DLD1 (cell line): ENCODE measurements around the gene C2orf49.

Experiments
- in situ Hi-C: cut with HindIII; loops from 2 replicates; pipeline ENCODE4 v1.10.0; 2017; ENCODE audit warnings: low sequenced_read_pairs

C2orf49 gene

DNA sequence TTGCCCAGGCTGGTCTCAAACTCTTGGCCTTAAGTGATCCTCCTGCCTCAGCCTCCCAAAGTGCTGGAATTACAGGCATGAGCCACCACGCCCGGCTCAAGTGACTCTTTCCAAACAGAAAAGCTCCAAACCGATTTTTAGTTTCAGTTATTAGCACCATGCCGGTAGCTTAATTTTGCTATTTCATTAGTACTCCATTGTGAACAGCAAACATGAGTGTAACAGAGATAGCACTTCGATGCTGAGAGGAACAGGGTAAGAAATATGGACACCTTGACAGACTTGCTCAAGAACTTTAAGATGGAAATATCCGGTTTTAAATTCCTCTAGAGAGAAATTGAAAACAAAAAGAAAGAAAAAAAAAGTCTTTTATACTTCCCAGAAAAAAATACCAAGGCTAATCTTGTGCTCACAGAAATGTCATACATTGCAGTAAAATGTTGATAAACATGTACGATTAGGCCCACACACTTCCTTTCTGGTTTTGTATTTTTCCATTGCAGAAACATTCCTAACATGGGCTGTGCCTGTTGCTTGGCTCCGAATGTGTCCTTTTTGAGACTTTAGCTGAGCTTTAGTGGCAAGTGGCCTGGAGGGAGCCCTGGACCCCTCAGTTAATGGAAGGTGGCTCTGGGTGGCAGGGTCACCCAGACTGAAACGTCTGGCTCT lies 43.2 kb downstream of the C2orf49 start:
- in situ Hi-C loops = no loop called here

DNA sequence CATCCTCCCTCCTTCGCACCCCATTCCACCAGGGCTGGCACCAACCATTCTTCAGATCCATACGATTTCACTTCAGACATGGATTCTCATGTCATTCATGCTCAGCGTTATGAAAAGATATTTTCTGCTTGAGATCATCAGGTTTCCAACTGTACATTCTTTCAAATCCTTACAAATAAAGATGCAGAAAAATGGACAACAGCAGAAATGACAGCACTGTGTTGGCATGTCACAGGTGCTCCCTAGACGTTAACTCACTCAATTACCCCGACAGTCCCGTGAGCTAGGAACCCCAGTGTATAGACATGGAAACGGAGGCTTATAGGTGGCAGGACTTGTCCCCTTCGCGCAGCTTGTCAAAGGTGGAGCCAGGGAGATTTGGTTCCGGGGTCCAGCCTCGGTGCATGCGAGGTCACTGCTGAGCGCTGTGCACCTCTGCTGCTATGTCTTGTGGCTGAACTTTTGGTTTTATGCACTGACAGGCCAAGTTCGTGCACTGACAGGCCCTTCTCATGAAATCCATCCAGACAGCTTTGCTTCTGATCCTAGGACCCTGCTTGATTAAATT lies 43.8 kb downstream of the C2orf49 start:
- in situ Hi-C loops = no loop called here

DNA sequence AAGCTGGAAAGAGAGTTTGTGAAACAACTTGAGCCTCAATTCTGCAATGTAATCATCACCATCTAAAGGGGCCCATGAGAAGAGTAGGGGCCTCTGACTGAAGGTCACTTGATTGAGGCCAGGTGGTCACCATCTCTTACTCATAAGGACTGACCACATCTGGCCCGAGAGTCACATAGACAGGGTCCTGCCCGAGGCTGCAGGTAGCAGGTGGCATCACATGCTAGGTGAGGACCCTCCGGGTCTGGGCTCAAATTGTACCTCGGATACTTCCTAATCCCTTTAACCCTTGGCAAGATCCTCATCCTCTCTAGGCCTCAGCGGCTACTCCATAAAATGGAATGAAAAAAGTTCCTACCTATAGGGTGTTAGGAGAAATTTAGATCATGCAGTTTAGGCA lies 44.8 kb downstream of the C2orf49 start:
- in situ Hi-C loops = no loop called here

DNA sequence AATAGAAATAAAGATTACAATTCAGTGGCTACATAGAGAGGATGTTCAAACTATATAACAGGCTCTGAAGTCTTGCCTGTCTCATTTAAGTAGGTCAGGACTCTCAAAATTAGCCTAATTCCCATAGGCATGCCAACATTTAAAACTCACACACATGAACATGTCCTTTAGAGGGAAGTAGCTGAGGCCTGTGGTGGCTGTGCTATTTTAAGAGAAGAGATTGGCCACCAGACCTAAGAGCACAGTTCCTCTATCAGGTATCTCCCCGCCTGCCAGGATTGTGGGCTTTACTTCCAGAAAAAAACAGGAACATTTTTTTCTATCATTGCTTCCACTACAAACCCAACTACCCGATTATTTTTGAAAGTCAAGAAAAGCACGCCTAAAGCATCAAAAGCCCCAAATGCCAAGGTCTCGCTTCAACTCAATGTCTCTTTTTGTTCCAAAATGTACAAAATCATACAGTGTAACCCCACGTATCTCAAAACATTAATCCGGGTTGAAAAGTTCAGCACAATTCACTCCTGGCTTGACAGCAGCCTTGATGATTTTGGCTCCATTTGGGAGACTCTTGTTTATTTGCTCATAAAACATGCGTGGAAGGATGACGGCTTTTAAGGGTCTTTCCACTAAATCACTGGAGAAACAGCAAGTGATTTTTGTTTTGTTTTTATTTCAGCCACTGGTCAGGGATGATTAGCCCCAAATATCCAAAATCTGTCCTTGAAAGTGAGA lies 46.3 kb downstream of the C2orf49 start:
- in situ Hi-C loops = no loop called here

DNA sequence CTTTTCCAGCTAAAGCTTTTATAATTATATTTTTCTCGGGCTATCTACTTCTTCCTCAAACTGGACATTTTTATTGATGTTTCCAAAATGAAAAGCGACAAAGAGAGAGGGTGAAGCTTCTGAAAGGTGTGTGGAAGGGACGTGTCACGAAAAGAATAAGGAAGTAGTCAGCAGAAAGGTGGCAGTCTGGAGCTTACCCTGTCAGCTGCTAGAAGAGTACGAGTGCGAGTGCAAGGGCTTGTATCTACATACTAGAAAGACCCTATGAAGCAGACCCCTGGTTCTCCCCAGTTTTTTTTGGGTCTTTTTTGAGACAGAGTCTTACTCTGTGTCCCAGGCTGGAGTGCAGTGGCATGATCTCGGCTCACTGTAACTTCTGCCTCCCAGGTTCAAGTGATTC lies 46.9 kb downstream of the C2orf49 start:
- in situ Hi-C loops = no loop called here

DNA sequence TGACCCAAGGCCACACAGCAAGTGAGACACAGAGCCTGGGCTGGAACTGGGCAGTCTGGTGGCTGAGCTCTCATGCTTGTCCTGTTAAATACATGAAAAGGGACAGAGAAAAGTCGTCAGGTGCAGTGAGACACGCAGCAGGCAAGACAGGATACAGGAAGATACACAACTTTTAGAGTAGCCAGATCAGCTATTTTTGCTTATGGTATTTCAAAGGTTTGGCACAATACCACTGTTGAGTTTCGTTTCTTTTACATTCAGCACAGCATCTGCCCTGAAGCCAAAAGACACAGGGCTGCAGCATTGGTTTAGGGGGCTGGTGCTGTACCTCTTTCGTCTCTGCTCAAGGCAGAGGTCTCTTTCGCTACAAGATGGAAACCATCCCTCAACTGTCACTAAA lies 47.5 kb downstream of the C2orf49 start:
- in situ Hi-C loops = no loop called here

DNA sequence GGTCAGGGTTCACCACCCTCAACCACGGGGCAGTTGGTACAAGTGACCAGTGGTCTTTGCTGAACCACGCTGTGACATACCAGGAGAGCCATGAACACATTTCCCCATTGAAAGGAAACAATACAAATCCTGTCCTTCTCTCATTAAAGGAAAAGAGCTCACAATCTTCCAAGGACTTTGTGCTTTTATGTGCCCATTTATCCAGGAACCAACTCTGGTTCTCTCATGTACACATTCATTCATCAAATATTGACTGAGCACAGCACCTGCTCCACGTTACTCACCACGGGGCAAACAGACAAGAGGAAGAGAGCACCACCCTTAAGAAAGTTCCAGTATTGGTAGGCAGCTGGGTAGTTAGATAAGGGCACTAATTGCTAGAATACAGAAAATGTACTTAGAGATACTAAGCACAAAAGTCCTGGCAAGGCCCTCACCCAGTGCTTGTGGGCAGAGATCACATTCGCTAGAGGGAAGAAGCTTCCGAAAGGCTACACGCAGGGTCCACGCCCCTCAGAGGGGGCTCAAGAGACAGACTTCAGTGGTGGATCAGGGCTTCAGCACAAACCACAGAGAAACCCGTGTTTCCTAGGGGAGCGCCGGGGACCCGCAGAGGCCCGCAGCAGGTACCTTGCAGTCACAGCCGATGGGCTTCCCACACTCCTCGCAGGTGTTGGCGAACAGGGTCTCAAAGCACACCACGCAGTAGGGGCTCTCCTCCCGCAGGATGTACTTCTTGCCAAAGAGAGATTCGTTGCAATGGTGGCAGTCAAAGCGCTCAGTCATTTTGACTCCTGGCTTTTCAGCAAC lies 48.6 kb downstream of the C2orf49 start:
- in situ Hi-C loops = no loop called here

DNA sequence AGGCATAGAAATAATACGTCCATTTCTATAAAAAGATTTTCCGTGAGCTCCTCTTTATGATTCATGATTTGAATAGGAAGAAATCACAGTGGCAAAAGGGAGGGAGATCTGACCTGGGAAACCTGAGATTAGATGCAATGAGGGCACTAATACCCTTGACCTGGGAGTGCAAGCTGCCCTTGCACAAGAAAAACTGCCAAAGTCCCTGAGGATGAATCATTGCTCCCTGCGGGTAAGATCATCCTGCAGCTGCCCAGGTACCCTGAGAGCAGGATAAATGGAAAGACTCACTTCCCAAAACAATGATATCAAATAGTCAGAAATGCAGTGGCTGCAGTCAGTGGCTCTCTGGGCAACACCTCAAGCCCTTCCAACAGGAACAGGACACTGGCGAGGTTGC lies 49.9 kb downstream of the C2orf49 start:
- in situ Hi-C loops = no loop called here

DNA sequence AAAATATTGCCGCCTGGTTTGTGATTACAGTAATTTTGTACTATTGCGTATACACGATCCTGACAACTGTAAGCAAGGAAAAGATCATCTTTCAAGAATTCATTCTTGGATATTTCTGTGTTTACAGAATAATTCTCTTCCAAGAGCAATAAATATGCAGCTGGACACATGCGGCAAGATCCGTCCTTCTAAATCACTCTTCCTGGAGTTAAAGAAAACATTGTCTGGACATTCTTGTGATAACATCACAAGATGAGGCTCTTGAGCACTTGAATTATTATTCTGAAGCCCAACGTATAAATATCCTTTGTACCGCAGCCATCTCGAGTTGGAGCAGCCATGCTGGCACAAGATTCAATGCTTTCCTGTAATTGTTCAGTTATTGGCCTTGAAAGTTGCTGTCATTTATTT lies 51.6 kb downstream of the C2orf49 start:
- in situ Hi-C loops = no loop called here

DNA sequence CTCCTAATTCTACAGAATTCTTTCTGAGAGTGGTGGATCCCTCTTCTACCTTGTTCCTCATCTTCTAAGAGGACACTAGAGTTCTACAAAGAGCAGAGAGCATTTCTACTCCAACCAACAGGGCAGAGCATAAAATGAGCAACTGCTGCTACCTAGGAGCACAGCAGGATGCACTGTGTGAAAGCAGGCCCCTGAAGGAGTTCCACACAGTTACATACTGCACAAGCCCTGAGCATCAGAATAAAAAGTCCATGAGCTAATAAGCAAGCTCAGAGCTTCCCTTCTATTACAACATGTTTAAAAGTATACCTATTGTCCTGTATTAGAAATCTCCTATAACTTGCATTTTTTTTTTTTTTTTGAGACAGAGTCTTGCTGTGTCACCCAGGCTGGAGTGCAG lies 53.1 kb downstream of the C2orf49 start:
- in situ Hi-C loops = no loop called here

DNA sequence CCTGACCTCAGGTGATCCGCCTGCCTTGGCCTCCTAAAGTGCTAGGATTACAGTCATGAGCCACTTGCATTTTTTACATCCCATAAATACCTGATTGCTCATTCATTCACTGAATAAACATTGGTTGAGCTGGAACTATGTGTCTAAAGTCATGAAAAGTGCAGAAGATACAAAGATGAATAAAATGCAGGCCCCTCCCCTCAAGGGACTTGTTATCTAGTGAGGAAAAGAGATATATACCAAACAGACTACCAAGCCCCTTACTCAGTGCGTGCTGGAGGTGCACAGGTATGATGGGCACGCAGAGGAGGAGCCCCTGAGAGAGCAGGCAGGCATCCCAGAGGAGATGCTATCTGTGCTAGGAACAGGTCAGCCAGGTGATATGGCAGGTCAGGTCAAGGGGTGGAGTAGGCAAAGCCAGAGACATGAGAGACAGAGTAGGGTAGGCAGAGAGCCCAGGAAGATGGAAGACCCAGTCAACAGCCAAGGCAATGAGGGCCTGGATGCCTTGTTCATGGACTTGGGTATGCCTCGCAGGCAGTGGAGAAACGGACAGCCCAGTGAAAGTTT lies 53.8 kb downstream of the C2orf49 start:
- in situ Hi-C loops = no loop called here

DNA sequence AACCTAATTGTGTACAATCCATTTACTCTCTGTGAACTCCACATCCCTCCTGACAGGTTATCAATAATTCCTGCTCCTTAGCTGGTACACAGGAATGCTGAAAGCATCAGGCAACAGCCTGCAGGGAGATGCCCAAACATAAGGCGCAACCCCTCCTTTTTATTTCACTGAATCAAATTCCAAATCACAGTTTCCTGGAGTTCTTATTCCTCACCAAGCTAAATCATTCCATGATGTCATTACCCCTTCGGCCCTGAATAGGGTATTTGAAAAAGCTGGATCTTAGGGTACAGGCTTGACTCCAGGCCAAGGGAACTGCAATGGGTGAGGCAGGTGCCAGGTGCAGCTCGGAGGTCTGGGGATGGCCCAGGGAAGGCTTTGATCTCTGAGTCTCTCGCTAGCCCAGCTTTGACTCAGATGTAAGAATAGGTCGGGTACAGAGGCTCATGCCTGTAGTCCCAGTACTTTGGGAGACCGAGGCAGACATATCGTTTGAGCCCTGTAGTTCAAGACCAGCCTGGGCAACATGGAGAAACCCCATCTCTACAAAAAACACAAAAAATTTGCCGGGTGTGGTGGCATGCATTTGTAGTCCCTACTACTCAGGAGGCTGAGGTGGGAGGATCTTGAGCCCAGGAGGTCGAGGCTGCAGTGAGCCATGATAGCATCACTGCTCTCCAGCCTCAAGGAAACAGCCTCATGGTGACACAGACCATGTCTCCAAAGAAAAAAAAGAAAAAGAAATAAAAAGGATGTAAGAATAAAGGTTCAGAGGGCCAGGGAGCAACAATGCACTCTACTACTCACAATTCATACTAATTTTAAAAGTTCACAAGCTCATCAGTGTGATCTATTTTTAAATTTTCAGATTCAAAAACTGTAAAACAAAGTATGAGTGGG lies 54.7 kb downstream of the C2orf49 start:
- in situ Hi-C loops = no loop called here

DNA sequence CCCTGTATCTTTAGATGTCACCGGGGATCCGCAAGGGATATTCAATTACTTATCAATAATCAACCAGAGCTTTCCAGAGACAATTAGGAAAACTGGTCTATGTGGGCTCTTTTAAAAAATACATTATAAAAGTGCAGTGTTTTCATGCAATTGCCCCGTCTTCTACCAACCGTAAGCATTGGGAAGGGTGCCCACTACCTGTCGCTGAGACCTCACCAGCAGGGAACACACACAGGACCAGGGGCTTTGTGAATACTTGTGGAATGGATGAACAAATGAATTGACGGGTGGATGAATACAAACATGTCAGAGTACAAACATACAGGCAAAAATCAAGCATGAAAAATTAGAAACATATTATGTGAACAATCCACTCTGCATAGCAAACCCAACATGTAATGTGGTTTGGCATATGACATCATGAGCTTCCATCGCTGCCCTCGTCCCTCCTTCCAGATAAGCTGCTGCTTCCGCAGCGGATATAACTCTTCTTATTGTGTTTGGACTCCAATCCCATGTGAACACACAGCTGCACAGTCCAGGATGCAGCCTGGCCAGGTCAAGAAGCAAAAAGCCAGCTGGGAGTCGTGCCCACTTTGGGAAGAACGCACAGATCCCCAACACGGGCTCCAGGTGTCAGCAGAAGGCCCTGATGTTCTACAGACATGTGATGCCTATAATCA lies 56.2 kb downstream of the C2orf49 start:
- in situ Hi-C loops = no loop called here

DNA sequence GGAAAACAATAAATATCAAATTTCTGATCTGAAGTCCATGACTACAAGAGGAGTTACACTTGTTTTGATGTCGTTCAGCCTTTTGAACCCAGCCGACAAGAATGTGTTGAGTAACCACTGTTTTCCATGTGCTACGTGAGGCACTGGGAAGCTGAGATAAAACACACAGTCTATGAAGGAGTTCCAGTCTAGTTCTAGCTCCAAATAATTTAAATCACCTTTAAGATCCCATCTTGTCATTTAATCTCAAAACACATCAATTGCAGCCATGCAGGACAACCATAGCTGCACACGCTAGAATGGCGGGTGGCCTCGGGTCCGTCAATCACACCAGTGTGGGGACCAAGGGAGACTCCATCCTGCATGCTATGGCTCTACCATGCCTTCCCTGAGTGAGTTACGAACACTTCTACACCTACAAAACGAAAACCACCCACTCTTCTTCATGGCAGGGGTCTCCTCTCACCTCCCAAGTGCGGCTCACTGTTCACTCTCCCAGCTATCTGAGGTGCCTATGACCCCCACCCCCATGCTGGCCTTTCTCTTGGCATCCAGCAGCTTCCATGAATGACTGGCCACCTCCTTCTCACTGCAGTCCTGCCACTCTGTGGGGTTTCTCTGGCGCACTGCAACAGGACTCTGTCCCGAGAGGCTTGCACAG lies 57.7 kb downstream of the C2orf49 start:
- in situ Hi-C loops = no loop called here

DNA sequence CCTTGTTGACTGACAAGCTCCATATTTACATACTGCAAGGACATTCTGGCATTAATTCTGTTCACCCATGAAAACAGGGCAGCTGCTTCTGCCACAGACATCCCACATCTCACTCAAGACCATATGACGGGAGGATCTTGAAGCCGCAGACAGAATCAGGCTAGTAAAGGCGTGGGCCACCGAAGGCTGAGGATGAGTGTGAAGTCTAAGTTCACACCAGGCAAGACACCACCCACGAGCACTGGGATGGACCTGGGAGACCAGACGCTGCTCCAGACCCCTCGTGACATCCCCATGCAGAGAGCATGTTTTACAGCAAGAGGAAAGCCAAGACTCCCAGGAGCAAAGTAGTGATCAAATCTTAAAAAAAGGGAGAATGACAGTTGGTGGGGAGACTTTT lies 58.4 kb downstream of the C2orf49 start:
- in situ Hi-C loops = no loop called here

DNA sequence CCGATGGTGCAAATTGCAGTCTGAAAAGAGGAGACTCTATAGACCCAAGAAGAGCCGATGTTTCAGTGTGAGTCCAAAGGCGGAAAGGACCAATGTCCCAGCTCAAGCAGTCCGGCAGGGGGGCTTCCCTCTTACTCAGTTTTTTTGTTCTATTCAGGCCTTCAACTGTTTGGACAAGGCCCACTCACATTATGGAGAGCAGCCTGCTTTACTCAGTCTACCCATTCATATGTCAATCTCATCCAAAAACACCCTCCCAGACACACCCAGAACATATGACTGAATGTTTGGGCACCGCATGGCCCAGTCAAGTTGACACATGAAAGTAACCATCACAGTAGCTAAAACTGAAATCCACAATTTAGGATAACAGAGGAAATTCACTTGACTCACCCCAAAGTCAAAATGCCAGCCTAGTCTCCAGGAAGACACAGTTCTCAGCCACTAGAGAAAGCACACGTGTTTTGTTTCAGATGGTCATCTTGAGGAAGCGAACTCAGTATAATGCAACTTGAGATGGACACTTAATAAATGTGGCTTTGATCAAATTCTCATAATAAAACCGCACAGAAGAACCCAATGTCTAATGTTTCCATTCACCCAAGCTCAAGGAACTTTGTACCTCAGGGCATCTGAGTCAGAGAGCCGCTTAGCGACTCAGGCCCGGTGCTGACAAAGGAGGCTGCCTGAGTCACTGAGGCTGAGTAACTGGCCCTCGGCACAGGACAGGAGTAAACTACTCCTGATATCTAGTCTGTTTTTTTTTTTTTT lies 59.1 kb downstream of the C2orf49 start:
- in situ Hi-C loops = no loop called here

DNA sequence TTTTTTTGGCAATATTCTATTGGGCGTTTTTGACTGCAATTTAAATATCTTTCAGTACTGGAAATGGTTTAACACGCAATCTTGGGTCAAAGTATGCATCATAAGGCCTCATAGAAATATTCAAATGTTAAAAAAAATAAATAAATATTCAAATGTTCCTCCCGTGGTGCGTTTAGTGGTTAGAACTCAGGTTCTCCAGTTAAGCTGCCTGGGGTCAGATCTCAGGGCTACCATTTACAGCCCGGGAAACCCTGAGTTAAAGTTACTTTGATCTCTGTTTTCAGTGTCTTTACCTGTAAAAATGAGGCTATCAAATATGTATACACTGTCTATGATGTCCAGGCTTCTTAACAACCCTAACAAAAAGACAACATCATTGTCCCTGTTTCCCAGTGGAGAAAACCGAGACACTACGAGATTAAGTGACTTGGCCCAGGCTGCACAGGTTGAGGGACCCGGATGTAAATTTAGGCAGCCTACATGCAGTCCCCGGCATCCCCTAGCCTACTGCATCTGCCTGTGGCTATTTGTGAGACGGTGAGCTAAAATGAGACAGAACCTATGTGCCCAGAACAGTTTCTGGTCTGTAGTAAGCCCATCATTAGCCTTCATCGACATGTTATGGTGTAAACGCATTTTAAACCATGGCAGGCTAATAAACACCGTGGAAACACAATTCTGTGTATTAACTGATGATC lies 59.8 kb downstream of the C2orf49 start:
- in situ Hi-C loops = no loop called here

DNA sequence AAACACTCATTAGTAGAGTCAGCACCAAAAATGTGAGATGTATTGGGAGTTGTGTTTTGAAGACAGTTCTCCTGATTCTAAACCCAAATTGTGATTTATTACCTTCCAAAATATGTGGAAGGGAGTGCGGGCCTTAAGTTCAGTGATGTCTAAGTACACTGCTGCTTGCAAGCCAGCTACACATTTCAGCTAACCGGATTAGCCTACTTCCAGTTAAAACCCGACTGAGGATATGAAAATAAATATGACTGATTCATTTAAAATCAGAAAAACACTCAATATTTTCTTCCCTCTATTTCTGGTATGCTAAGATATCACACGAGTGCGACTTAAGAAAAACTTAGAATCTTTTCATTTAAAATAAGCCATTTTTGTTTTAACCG lies 60.6 kb downstream of the C2orf49 start:
- in situ Hi-C loops = no loop called here
